GM18517 (cell line): ENCODE results near the gene CAND1.

ENCODE experiments used
- ATAC-seq: cut with Tn5 transposase; IDR thresholded peaks from one replicate; pipeline ENCODE4 v1.9.1; 2021; ENCODE audit warnings: mild to moderate bottlenecking, moderate library complexity; ENCODE audit not compliant: unreplicated experiment

The CAND1 gene

DNA sequence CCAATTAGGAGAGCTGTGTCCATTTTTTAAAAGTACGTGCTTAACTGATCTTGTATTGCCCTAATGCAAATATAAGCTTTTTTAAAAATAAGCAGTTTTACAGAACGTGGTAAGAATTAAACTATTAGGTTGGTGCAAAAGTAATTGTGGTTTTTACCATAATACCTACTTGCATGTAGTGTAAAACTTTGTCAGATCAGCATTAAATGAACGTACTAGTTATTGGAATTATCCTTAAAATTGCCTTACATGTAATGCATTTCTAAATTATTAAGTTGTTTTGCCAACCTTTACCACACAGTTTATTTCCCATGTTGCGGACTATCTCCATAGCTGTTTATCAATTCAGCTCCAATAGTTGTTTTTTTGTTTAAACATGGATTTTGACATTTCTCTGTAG lies 10.9 kb downstream of the CAND1 start:
- no peak for ATAC-seq

DNA sequence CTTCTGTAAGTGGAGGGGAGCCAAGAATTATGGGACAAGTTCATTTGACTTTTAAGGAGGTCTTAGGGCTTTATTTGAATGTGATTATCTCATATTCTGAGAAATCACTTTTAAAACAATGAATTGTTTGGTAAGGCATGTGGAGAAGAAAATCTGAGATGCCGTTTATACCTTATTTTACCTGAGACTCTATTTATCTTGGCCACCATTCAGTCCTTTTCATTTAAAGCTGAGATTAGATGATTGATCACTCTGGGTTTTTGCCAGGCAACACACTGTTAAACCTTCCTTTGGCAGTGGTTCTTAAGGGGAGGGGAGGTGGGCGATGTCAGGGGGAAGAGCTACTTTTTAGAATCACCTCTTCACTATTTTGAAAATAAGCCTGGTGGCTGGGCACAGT lies 11.4 kb downstream of the CAND1 start:
- ATAC-seq: no peak

DNA sequence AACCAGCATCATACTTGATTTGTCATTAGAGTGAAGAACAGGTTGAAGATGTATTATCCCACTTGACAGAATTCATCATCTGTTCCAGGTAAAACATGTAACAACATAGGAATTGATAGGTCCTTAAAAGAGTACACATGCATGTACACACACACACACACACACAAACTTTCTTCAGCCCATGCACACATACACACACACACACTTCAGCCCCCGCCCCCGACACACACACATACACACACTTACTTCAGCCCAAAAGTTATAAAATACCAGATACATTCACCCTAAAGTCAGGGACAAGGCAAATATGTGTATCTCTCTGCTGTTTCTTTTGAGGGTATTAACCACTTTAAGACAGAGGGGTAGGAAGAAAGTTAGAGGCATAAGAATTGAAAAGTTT lies 15.4 kb downstream of the CAND1 start:
- no peak for ATAC-seq

DNA sequence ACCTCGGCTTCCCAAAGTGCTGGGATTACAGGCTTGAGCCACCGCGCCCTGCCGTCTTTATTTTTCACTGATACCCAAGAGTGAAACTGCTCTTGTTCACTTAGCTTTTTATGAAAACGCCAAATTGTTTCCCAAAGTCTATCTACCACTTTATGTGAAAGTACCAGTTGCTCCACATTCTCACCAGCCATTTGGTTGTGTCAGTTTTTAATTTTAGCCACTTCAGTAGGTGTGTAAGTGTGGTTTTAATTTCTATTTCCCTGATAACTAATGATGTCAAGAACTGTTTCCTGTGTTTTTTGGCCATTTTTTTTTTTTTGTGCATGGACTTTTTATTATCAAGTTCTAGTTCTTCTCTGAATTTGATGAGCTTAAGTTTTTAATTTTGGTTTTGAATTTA lies 17.1 kb downstream of the CAND1 start:
- no peak for ATAC-seq

DNA sequence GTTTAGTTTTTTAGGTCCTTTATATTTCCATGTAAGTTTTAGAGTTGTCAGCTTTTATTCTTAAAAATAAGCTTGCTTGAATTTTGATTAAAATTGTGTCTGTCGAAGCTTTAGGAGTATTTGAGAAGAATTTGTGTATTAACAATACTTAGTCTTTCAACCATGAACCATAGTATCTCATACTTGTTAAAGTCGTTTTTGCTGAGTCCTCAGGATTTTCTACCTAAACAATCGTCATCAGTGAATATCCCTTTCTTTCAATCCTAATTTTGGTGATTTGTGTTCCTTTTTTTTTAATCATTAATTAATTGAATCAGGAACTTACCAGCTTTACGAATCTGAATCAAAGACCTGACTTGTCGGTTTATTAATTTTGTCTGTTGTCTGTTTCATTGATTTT lies 18.2 kb downstream of the CAND1 start:
- ATAC-seq: no peak

DNA sequence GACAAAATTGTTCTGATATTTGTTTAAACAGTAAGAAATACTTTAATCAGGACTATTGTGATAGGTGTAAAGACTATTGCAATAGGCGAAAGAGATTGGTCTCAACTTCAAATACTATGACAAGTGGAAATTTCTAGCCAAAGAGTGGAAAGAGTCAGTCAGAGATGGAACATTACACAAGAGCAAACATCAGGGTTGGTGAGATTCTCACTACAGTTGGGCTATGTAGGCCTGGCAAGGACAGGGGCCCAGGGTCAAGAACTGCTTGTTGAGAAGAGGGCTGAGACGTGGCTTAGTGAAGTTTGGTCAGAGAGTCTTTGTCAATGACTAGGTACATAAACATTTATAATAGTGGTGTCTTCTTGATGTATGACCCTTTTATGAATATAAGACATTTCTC lies 19.4 kb downstream of the CAND1 start:
- ATAC-seq: no peak

DNA sequence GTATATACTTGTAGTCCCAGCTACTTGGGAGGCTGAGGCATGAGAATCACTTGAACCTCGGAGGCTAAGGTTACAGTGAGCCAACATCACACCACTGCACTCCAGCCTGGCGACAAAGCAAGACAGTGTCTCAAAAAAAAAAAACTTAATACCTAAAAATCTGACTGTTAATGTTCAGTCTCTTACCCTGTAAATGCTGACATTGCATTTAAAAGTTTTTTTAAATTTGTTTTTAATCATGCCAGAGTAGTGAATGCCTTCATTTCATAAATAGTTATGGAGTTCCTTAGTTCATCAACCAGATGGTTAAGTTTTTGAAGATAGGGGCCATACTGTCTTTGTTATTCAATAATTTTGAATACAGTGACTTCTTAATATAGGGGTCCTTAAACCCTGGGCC lies 21.2 kb downstream of the CAND1 start:
- ATAC-seq: no peak

DNA sequence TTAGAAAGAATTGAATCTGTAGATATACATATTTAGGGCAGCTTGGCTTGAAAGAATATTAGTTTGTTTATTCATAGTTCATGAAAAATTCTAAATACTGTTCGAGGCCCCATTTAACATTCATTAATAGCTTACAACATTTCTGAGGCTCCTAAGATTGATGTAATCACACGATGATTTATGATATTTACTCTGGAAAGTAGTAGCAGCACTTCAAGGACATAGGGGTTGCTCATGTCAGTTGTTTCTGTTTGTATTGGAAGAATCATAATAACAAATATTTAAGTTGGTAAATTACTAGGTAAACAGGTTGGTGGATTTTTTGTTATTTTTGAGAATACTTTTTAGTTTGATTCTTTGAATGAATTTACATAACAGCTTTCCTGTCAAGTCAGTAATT lies 30.4 kb downstream of the CAND1 start:
- ATAC-seq: no peak

DNA sequence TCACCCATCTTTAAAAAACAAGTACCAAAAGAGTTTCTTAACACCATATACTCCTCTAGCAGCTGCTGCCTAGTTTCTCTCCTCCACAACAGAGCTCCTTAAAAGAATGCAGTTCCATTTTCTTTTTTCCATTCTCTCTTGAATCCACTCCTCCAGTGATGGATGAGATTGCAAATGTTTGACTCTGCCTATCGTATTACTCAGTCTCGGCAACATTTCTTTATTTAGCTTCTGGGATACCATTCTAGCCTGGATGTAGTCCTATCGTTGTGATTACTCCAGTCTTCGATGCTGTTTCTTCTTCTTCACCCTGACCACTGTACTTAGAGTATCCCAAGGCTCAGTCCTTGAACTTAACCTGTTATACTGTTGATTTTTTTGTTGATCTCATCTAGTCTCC lies 30.8 kb downstream of the CAND1 start:
- no peak for ATAC-seq

DNA sequence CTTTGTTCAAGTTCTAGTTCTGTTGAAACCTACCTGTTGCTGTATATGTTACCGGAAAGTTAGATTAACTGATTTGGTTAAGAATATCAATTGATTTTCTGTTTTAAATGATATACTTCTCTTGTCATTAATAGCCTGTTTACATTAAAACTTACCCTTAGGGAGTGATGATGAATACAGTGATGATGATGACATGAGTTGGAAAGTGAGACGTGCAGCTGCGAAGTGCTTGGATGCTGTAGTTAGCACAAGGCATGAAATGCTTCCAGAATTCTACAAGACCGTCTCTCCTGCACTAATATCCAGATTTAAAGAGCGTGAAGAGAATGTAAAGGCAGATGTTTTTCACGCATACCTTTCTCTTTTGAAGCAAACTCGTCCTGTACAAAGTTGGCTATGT lies 33.0 kb downstream of the CAND1 start:
- ATAC-seq: no peak

DNA sequence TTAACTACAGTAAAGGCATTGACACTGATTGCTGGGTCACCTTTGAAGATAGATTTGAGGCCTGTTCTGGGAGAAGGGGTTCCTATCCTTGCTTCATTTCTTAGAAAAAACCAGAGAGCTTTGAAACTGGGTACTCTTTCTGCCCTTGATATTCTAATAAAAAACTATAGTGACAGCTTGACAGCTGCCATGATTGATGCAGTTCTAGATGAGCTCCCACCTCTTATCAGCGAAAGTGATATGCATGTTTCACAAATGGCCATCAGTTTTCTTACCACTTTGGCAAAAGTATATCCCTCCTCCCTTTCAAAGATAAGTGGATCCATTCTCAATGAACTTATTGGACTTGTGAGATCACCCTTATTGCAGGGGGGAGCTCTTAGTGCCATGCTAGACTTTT lies 36.4 kb downstream of the CAND1 start:
- ATAC-seq: no peak

DNA sequence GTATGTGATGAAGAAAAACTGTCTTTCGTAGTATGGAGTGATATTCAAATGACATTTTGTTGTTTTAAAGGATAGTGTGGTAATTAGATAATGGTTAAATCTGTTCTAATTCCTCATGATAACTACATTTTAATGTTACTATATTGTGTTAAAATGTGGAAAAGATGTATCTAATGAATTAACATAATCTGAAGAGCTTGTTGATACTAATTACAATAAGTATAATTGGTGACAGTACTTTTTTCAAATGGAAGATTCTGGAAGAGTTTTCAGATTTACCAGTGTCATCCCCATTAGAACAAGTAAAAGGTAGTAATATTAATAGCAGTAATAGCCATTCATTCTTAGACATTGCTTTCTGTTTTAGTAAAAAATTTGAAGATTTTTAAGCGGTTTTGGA lies 37.6 kb downstream of the CAND1 start:
- ATAC-seq: no peak

DNA sequence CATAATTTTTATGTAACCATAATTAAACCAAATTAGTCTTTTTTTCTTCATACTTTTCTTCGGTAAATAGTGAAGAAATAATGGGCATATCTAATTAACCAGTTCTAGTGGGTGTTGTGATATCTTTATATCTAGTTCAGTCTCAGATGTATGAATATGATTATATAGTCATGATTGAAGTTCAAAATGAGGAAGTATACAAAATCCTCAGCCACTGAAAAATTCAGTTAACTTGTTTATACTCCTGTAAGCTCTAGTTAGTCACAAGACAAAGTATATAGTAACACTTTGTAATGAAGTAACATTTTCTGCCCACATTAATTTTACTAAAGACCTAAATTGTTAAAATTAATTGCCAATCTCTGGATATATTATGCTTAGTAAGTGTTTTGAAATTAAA lies 46.5 kb downstream of the CAND1 start:
- no peak for ATAC-seq

DNA sequence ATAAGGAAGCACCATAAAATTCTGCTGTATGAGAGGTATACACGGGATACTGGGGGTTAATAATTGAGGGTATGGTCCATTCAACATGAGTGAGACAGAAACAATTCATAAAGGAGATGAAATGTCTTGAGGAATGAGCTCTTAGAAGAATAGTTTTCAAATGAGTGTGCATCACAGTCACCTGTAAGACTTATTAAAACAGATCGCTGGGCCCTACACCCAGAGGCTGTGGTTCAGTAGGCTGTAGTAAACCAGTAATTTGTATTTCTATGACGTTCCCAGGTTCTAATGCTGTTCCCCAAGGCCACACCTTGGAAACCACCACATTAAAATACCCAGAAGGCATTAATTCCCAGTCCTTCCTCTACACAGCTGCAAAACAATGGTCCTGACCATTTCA lies 49.6 kb downstream of the CAND1 start:
- ATAC-seq: no peak

DNA sequence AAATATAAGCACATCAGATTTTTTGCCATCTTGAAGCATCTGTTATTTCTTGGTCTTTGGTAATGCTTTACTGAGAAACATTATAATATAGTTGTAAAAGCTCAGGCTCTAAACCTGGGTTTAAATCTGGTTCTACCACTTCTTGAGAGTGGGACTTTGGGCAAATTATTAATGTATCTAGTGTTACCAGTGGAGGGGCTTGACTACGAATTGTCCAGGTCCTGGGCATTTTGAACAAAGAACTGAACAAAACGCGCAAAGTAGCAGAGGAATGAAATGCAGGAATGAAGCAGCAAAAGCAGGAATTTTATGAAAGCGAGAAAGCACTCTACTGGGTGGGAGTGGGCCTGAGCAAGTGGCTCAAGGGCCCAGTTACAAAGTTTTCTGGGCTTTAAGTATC lies 50.8 kb downstream of the CAND1 start:
- no peak for ATAC-seq

DNA sequence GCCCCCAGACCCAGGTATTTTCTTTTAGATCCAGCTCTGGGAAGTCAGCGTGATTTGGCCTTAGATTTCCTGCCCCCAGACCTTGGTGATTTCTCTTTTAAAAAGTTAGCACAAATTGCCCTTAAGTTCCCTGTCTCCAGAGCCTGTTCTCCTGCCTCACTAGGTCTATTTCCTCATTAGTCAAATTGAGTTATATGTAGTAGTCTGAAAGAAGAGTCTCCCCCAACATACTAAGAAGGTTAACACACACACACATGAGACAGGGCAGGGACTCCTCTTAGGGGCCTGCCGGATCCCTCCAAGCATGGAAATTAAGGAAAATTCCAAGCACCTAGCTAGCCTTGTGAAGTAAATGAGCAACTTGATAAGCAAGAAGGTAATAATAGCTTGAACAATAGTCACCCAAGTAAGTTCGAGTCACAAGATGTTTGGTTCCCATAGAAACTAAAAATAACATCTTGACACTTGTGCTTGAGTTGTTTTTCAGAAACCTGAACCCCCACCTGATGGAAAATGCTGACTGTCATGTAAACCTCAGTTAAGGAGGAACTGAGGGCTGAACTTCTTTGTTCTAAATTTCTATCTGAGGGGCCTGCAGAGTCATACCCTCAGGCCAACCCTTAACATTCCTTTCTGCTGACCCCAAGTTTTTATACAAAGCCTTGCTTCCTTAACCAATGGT lies 51.6 kb downstream of the CAND1 start:
- no peak for ATAC-seq

DNA sequence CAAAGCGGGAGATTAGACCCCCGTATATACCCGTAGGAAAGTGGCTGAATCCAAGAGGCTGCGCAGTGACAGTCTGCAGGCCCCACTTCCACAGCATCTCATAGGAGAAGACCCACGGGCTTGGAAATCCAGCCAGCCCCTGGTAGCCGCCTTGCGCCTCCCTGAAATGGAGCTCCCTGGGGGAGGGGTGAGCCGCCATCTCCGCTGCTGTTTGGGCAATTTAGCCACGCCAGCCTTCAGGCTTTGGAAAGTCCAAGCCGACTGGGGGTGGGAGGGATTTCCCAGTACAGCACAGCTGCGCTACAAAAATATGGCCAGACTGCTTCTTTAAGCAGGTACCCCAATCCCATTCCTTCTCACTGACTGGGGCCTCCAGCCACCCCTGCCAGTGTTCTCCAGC lies 53.4 kb downstream of the CAND1 start:
- no peak for ATAC-seq

DNA sequence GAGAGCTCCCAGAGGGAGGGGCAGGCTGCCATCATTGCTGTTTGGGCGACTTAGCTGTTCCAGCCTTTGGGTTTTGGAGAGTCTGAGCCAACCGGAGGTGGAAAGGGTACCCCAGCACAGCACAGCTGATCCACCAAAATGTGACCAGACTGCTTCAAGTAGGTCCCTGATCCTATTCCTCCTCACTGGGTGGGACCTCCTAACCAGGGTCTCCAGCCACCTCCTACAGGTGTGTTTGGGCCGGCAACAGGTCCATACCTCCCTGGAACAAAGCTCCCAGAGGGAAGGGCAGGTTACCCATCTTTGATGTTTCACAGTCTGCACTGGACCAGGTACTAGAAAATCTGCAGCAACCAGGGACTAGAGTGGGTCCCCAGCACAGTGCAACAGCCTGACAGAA lies 53.8 kb downstream of the CAND1 start:
- ATAC-seq: no peak

DNA sequence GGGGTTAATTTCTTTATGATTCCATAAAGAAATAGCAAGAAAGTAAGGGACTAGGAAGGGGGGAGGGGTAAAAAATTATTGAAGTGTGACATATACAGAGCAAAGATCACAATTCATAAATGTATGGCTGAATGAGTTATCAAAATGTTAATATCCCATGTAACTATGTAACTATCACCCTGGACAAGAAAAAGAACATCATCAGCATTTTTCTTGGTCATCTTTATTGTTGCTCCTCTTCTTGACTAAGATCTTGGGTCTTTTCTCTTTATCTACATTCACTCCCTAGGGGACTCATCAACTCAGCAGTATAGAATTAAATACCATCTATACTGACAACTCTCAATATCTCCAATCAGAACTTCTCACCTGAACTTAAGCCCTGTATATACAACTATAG lies 57.5 kb downstream of the CAND1 start:
- no peak for ATAC-seq

DNA sequence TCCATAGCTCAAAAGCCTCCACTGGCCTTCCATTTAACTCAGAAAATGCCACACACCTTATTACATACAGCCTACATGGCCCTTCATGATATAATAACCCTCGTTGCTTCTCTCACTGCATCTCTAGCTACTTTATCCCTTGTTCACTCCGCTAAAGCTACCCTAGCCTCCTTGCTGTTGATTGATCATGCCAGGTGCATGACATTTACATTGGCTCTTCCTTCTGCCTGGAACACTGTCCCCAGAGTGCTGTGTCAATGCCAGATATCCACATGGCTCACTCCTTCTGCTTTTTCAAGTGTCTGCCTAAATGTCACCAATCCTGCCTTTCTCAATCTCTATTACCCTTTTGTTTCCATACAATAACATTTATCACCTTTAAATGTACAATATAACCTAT lies 58.3 kb downstream of the CAND1 start:
- no peak for ATAC-seq

DNA sequence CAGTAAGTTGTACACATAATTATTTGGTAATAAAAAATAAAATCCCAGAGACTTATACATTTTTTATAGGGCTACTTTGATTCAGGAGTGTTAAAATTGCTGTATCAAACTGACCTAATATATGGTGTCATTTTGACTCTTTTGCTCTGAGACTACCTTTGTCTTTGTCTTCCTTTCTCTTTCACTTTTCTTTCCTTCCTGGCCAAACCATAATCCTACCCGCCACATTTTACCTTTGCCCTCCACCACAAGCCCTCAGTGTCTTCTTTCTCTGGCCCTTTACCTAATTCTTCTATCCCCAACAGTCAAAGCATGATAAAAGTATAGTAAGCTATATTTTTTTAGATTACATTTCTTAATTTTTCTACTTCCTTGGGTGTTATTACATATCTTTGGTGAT lies 62.0 kb downstream of the CAND1 start:
- no peak for ATAC-seq

DNA sequence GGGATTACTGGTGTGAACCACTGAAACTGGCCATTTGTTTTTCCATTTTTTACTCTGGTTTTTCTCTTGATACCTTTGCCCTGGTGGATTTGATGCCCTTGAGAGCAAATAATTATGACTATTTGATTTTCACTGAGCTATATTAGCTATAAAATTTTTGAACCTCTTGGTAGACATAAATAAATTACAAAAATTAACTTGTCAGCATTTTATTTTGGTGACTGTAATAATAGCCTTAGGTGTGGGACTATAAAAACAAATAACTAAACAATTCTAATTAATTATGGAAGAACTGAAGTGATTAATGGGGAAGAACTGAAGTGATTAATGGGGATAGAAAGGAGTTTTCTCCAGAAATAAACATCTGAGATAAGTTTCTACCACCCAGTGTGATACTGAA lies 62.7 kb downstream of the CAND1 start:
- no peak for ATAC-seq

DNA sequence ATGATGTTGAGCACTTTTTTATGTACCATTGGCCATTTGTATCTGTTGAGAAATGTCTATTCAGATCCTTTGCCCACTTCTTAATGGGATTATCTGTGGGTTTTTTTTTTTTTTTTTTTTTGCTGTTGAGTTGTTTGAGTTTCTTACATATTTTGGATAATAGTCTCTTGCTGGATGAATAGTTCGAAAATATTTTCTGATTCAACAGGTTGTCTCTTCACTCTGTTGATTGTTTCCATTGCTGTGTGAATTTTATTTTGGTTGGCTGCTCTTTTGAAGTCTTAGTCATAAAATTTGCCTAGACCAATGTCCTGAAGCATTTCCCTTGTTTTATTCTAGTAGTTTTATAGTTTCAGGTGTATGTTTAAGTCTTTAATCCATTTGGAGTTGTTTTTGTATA lies 64.5 kb downstream of the CAND1 start:
- ATAC-seq: no peak

DNA sequence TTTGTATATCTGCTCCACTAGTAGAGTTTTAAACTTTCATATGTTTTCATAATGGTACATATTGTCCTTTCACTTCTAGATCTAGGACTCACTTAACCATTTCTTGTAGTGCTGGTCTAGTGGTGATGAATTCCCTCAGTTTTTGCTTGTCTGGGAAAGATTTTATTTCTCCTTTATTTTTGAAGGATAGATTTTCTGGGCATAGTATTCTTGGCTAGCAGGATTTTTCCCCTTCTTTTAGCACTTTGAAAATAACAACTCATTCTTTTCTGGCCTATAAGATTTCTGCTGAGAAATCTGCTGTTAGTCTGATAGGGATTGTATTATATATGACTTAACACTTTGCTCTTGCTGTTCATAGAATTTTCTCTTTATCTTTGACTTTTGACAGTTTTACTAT lies 69.3 kb downstream of the CAND1 start:
- no peak for ATAC-seq
